ENCODE results near the gene LIMD2. TPM values are rescaled to one million over a fixed set of nuclear protein-coding genes. Genes with fewer than 3 reads are reported as not detected.
A peak's percentile ranks its signal among the peaks of the same experiment; 100 is the strongest.

The LIMD2 gene
- total and polyA plus RNA-seq, 2 of the 8 experiments (the other 6 are each of a cell fraction or from before 2014, with no cell fraction given), result 72.0 to 77.2 TPM

- TF ChIP-seq RBBP5 (IDR thresholded peaks at IDR 0.05; ENCODE audit: borderline replicate concordance, low read depth, low read length) (0 out of 2 replicates have a peak, but pooled peaks have one; percentile 21), HDAC6 (IDR thresholded peaks at IDR 0.05; ENCODE audit: low read depth, low read length) (no peak), SIX5 (IDR thresholded peaks at IDR 0.05; ENCODE audit: low read depth, low read length) (no peak), RAD21 (IDR thresholded peaks at IDR 0.05 in 1 of 2, conservative IDR thresholded peaks at IDR 0.05 in 1 of 2; ENCODE audit: low read depth in 2 of 2, low read length in 2 of 2) (no peak), FOSL1 (IDR thresholded peaks at IDR 0.05; ENCODE audit: insufficient read depth, low read depth, low read length) (no peak), HDAC2 (IDR thresholded peaks at IDR 0.05; ENCODE audit: borderline replicate concordance in 1 of 2, low read depth in 2 of 2, low read length in 2 of 2) (peak in 1 of 2 experiments; percentile 7; a peak in 1 of 4 replicates), CBX5 (IDR thresholded peaks at IDR 0.05; ENCODE audit: low read depth, low read length) (no peak)
Measured at GRCh38 chr17:63699638-63700527, at the start of gene LIMD2 (continued).
